ENCODE measurements around the gene ST7.

ST7 gene

DNA sequence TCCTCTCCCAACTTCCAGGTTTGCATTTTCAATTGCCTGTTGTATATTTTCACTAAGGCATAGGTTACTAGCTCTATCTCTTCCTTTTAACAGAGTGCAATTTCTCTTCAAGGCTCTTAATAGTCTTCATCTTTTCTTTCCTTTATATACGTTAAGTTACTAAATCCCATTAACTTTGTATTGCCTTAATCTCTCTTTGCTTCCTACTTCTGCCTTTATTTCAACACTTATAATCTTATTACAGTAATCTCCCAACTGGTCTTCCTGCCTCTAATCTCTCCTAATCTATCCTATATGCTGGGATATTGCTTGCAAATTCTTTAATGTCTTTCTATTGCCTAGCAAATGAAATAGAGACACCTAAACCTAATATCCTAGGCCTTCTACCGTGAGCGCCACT is 26.1 kb downstream of the ST7 start:
- DNase-seq (ENCODE audit: low read depth), result no peak

DNA sequence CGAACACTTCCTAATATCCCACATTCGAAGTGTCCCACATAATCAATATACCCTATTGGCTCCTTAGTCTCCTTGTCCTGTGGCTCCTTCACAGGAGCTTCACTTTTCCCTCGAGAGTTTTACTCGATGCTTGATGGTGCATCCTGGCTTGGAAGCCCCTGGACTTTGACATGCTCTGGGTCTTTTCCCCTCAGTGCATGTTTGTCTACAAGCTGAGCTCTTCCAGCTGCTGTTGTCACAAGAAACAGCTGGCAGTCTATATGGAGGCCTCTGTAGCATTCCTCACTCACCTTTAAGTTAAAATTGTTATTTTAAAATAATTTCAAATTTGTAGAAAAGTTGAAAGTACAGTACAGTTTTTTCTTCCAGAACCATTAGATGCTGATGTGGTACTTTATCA is 27.1 kb downstream of the ST7 start:
- no peak for DNase-seq (ENCODE audit: low read depth)

DNA sequence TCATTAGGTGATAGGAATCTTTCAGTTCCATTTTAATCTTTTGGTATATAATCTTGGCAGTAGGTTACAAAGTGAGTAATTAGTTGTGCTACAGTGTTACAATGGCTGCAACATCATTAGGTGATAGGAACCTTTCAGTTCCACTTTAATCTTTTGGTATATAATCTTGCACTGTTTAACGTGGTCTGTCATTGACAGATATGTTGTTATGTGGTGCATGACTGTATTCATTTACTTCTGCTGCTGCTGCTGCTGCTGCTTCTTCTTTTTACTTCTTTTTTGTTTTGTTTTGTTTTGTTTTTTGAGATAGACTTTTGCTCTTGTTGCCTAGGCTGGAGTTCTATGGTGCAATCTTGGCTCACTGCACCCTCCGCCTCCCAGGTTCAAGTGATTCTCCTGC is 28.6 kb downstream of the ST7 start:
- no peak for DNase-seq (ENCODE audit: low read depth)

DNA sequence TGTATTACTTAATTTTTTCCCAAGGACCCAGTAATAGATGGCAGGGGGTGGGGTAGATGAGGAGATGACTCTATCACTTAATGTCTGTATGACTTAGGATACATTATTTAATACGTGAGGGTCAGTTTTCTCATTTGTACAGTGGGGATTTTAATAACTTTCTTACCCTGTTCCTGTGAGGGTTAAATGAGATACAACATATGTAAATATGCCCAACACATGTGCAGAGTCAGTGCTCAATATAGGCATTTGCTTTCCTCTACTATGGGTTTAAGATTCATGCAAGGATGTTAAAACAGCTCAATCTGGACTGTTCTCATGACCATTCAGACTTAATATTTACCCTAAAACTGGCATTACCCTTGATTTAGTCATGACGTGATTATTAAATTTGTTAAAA is 31.2 kb downstream of the ST7 start:
- DNase-seq (ENCODE audit: low read depth), result no peak

DNA sequence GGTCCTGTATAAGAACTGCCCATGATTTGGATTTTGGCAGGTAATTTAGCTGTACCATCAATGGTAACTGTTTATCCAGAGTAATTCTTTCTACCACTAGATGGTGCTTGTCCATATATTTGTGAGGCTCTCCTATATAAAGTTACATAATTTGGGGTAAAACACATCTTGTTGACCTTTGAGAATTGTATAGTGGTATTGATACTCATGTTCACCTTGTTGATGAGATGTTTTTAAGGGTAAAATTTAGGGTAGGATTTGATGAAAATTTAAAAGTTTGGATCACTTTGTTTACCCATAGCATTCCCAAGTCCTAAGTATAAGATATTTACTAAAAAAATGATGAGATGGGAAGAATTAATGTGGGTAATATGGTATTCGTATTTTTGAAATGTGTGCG is 31.6 kb downstream of the ST7 start:
- no peak for DNase-seq (ENCODE audit: low read depth)

DNA sequence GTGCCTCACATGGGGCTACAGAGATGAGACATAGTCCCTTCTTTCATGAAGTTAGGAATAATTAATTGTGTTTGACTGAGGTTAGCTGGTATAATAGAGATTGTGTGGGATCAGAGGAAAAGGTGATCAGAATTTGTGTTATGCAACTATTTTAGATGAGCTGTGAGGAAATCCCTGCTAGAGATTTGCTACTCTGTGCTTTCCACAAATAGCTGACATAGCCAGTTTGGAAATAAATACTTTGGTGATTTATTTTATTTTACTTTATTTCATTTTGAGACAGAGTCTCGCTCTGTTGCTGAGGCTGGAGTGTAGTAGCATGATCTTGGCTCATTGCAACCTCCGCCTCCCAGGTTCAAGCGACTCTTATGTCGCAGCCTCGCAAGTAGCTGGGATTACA is 32.3 kb downstream of the ST7 start:
- no peak for DNase-seq (ENCODE audit: low read depth)

DNA sequence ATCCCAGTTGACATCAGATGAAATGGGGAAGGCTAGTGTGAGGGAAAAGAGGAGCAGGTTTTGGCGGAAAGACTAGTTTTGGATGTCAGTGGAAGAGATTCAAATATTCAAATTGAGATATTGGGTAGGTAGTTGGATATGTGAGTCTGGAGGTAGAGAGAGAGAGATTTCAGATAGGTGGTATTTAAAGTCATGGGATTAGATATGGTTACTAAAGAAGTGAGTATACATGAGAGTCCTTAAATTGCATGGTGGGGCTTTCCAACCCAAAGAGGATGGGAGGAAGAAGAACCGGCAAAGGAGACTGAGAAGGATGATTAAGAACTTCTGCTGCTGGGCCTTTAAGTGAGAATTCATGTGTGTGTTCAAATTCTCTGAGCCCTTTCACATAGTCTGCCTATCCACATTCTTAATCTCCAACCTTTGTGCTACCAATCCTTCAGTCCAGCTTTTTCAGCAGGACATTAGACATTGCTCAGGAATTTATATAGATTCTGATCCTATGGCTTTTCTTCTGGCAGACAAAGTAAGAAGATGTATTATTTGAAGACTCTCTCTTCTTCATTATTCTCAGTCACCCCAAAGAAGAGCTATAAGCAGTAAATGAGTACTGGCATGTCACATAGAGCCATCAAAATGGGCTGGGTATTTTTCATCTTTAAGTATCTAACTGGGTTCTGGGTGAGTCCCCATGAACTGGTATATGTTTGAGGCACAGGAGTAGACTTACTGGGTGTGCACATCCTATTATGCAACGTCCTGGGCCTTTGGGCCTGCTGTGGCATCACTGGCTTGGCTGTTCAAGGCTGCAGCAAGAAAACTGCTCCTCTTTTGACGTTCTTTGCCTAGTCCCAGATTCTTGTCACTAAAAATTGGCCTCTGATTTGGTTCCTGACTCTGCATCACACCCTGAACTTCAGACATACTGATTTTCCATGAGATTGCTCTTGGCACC is 33.6 kb downstream of the ST7 start:
- DNase-seq (ENCODE audit: low read depth), result no peak

DNA sequence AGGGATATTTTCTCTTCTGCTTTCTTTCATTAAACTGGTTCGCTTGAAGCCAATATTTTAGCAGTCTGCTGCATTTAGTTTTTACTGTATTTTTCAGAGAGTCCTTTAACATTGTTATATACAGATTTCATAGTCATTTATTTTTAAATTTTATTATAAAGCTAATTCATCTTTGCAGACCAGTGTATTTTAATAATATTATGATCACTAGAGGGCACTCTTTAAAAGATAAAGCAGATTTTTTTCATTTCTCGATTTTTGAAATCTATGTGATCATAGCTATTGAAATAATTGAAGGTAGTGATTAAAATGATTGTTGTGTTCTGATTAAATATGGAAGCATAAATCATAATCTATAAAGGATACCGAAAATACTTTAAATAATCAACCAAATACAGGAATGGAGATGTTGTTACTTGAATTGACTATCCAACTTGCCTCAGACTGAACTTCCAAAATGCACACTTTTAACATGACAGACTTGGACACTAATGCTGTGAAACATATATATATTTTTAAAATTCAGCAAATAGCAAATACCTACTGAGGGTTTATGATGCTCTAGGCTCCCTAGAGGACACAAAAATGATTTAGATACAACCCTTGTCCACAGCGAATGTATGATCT is 35.2 kb downstream of the ST7 start:
- no peak for DNase-seq (ENCODE audit: low read depth)

DNA sequence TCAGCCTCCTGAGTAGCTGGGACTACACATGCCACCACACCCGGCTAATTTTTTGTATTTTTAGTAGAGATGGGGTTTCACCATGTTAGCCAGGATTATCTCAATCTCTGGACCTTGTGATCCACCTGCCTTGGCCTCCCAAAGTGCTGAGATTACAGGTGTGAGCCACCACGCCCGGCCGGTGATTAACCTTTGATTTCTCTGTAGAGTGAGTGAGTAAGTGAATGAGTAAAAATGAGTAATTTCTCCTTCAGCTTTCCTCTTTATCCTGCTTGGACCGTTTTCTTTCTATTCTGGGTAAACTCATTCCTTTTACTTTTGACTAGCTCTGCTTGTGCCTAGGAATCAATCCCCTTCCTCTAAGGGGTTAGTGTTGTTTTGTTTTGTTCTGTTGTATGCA is 36.8 kb downstream of the ST7 start:
- no peak for DNase-seq (ENCODE audit: low read depth)

DNA sequence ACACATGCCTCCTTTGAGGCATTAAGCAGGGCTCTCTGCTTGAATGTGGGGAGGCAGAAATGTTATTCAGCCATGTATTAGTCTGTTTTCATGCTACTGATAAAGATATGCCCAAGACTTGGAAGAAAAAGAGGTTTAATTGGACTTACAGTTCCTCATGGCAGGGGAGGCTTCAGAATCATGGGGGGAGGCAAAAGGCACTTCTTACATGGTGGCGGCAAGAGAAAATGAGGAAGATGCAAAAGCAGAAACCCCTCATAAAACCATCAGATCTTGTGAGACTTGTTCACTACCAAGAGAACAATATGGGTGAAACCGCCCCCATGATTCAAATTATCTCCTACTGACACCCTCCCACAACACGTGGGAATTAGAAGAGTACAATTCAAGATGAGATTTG is 37.9 kb downstream of the ST7 start:
- DNase-seq (ENCODE audit: low read depth), result no peak

DNA sequence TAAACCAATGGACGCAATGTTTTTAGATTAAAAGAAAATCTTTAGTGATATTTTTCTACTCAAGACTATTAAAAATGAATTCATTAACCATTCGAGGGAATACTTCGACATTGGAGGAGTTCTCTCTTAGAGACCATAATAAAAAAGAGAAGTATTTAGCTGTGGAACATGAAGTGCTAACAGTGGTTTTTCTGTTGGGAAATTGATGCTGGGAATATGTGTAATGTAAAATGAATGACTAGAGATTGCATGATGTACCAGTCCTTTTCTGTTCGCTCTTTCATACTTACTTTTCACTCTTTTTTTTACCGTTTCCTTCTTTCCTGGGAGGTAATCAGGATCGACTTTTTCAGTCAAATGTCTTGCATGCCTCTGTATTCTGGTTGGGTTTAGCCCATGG is 41.3 kb downstream of the ST7 start:
- DNase-seq (ENCODE audit: low read depth), result no peak

DNA sequence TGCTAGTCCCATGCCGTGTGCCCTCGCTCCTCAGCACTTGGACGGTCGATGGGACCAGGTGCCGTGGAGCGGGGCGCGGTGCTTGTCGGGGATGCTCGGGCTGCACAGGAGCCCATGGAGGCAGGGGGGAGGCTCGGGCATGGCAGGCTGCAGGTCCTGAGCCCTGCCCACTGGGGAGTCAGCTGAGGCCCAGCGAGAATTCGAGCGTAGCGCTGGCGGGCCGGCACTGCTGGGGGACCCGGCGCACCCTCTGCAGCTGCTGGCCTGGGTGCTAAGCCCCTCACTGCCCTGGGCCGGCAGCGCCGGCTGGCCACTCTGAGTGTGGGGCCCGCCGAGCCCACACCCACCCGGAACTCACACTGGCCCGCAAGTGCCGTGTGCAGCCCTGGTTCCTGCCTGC is 44.7 kb downstream of the ST7 start:
- no peak for DNase-seq (ENCODE audit: low read depth)

DNA sequence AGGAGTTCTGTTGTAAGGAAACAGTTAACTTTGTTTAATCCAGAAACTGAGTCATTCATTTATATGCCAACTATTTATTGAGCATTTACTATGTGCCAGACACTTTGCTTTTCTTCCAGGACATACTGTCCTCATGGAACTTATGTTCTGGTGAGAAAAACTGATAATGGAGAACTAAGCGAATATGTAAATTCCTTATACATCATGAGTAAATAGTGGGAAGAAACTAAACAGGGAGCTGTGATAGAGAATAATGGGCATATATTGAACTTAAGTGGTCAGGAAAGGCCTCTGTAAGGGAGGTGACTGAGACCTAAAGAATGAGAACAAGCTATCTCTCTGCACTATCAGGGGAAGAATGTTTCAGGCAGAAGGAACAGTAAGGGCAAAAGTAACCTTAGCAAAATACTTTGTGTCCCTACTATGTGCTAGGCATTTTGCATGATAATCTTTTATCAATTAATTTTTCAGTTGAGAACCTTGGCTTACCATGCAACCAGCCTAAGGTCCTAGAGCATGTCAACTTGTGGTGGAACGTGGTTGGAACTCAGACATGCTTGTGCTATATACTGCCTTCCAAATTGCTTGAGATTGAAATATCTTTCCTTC is 45.4 kb downstream of the ST7 start:
- DNase-seq (ENCODE audit: low read depth), result no peak

DNA sequence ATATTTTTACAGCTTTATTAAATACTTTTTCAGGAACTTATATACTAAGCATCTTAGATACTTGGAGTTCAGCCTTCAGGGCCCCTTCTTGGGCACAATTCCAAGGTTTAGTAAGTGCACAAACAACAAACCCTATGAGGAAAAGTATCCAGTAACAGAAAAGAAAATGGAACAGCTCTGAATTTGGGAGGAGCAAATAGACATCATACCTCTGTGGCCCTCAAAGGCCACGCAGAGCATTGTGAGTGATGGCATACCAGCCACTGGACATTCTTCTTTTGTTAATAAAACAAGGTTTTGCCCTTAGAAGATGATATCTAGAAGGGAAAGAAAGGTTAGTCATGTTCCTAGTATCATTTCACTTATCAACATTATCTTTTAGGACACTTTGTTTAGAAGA is 46.0 kb downstream of the ST7 start:
- DNase-seq (ENCODE audit: low read depth), result no peak

DNA sequence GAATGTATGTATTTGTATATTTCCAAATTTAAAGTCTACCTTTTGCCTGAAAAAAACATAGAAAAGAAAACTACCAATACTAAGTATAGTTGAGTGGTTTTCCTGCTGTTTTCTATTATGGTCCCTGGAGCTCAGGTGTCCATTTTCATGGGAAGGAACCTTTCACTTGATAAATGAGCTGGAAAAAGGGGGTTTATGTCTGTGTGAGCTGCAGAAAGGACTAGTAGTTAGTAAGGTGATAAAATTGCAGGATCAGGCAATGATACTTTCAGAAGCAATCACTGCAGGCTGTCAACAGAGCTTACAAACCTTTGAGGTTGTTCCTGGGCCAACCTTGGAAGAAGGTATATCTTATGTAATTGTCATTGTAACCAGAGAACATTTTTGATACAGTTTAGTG is 48.0 kb downstream of the ST7 start:
- DNase-seq (ENCODE audit: low read depth), result no peak

DNA sequence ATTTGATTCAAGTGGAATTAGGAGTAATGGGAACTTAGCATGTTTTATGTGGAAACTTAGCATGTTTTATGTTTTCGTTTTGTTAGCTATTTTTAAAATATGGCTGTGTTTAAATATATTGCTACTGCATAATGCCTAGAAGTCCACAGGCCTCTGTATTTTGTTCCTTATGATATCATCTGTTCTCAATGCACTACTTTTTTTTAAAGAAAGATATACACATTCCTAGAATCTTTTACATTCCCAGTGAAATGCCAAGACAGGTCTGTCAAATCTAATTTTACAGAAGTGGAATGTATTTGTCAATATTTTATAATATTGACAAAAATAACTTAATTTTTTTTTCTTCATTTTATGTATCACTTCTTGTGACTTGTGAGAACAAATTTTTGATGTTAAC is 51.6 kb downstream of the ST7 start:
- no peak for DNase-seq (ENCODE audit: low read depth)

DNA sequence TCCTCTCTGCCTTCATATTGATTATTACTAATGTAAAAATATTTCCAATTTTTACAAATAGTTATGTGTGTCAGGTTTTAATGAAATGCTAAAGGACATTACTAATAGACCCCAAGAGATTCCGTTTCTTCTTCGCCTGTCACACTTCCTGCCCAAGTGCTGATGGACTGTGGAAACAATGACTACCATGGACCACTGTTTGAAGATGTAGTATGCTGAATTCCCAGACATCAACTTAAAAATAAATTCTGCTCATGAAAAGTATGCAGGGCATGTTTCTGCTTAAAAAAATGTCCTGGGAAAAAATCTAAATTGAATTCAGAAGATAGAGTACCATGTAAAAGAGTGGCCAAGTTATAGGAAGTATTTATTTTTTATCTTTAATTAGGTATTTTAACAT is 52.1 kb downstream of the ST7 start:
- DNase-seq (ENCODE audit: low read depth), result no peak

DNA sequence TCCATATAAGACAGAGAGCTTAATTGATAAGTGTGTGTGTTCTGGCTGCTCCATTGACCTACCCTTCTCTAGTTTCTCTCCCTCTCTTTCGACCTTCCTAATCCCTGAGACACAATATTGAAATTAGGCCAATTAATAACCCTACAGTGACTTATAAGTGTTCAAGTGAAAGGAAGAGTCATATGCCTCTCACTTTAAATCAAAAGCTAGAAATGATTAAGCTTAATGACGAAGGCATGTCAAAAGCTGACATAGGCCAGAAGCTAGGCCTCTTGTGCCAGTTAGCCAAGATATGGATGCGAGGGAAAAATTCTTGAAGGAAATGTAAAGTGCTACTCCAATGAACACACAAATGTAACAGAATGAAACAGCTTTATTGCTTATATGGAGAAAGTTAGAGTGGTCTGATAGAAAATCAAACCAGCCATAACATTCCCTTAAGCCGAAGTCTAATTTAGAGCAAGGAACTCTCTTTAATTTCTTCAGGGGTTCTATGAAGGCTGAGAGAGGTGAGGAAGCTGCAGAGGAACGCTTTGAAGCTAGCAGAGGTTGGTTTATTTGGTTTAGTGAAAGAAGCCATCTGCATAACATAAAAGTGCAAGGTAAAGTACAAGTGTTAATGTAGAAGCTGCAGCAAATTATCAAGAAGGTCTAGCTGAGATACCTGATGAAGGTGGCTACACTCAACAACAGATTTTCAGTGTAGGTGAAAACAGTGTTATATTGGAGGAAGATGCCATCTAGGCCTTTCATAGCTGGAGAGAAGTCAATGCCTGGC is 53.8 kb downstream of the ST7 start:
- DNase-seq (ENCODE audit: low read depth), result no peak

DNA sequence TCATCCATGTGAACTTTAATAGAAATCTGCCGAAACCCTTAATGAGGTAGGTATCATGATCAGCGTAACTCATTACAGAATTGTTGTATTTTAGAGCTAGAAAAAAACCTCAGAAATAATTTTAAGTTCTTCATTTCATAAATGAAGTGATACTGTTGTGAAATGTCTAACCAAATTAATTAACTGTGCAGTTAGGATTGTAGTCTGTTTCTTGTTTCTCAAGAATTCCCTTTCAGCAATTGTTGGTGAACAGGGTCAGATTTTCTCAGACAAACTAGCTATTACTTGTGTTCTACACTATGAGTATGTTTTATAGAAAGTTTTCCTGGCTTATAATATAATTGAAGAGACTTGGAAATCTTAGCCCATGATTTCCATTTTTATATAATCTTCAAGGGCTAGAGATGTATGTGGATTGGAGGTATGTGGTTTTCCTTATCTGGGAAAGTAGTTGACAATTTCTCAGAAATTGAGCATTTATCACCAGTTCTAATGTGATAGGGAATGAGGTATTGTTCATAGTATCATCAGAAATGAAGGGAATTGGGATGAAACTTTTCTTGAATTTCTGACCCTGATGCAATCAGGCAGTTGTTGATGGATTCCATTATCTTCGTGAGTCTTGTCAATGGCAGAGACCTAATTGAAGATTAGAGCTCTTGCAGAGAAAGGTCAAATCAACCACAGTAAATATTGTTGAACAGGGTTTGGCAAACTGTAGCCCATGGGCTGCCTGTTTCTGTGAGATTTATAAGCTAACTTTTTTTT is 55.0 kb downstream of the ST7 start:
- no peak for DNase-seq (ENCODE audit: low read depth)

DNA sequence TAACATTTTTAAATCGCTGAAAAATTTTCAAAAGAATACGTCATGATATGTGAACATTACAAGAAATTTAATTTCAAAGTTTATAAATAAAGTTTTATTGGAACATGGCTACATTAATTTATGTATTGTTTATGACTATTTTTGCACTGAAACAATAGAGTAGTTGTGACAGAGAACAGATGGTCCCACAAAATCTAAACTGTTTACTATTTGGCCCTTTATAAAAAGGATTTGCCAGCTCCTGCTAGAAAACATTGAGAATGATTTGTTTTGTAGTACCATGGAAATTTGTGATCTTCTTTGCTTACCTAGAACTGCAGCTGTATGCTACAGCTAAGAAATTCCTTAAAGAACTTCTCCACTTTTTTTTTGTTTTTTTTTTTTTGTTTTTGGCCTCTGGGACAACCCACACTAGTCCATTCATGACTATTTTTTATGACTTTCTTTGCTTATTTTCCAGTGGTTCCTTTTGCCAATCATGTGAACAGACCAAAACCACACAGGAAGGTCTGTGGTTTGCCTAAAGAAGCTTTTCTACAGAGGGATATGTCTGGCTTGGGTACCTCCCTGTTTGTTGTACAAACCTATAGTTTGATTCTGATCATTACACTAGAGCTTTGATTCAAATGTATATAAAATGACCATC is 55.7 kb downstream of the ST7 start:
- peak; percentile 48 for DNase-seq (ENCODE audit: low read depth)

DNA sequence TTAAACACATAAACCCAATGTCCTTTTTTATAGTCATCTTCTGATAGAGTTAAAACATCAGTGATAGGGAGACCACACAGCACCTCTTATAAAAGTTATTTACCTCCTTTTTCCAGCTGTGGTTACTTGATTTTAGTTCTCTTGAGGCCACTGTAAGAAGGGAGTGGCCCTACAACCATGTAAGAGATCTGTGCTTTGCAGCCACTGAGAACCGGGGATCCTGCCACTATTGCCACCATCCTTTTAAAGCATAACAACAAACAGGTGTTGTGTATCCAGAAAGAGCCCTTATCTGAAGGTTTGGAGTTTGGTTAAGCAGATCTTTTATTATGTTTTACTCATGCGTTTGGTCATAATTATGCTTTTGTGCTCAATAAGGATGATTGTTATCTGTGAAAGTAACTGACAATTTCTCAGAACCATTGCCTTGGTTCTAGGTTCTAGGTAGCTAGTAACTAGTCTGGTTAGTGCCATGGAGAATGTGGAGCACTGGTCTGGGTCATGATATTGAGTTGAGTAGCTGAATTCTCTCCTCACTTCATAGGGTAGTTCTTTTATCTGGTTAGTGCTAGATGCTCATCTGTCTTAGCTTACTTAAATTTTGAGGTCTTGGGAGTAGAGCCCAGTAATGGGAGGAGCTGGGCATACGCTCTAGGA is 56.5 kb downstream of the ST7 start:
- no peak for DNase-seq (ENCODE audit: low read depth)
